Dedifferentiated amniotic fluid mesenchymal stem cell (primary cell): ENCODE data around the gene C20orf141.
A peak's percentile ranks its signal among the peaks of the same experiment; 100 is the strongest.
"Not testable (repeated sequence)": the region's sequence is repeated elsewhere in the genome, so short reads cannot be mapped to it uniquely, and the experiment has no call there.

ENCODE experiments used
- DNase-seq: peaks from one replicate; pipeline ENCODE4 v3.0.0-alpha.2; 2016; ENCODE audit errors: extremely low spot score

C20orf141 gene, protein sequence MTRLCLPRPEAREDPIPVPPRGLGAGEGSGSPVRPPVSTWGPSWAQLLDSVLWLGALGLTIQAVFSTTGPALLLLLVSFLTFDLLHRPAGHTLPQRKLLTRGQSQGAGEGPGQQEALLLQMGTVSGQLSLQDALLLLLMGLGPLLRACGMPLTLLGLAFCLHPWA

DNA sequence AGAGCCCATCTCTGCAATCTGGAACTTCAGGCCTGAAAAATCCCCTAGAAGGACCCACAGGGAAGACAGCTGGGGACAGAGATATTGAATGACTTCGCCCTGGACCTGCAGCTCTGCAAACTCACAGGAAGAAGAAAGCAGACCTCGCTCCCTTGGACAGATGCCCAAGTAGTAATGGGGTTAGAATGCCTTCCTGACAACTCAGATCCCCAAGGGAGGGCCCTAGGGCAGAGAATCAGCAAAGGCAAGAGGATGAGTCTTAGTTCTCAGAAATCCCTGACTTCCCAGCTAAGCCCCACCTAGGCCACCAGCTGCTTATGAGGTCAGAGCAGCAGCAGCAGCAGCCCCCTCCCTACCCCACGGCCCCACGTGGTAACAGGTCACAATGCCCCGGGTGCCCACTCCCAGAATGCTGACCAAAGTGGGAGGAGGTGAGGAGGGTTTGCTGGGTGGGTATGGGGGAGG is at the start of gene C20orf141:
C20orf141 (plus strand) TSS at position 401 of the 465 bp plus-strand sequence. CDS start 198 bp downstream, outside the sequence.
- DNase-seq, result peak; percentile 85

- DNase-seq, result peak; percentile 30
Measured at GRCh38 chr20:2767768-2768631, 46.8 kb upstream of the C20orf141 start.

DNA sequence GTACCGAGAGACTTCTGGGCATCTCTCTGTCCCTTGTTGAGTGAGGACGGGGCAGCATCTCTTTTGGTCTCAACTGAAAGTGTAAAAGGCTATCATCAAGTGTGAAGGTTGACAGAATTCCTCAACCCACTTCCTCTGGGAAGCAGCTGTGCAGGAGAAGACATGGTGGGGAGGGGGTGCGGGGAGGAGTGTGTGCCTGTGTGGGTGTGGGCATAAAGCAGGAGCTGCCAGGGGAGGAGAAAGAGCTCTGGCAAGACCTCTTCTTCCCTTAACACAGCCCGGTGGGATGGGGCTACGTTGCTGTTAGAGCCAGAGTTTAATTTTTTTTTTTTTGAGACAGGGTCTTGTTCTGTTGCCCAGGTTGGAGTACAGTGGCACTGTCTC is 46.2 kb upstream of the C20orf141 start:
- no peak for DNase-seq

- not testable (repeated sequence) for DNase-seq
Measured at GRCh38 chr20:2770091-2770490, 44.7 kb upstream of the C20orf141 start.

- no peak for DNase-seq
Measured at GRCh38 chr20:2771631-2772080, 43.1 kb upstream of the C20orf141 start.

DNA sequence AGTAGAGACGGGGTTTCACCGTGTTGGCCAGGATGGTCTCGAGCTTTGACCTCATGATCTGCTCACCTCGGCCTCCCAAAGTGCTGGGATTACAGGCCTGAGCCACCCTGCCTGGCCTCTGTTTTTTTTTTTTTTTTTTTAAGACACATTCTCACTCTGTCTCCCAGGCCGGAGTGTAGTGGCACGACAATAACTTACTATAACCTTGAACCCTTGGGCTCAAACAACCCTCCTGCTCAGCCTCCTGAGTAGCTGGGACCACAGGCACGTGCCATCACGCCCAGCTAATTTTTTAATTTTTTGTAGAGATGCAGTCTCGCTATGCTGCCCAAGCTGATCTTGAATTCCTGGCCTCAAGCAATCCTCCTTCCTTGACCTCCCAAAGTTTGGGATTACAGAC is 41.0 kb upstream of the C20orf141 start:
- DNase-seq, result no peak

- no peak for DNase-seq
Measured at GRCh38 chr20:2775139-2775538, 39.6 kb upstream of the C20orf141 start.

- no peak for DNase-seq
Measured at GRCh38 chr20:2778602-2779321, 36.0 kb upstream of the C20orf141 start.

GRCh38 chr20:2780948-2781347 is 33.8 kb upstream of the C20orf141 start:
- DNase-seq, result no peak

DNA sequence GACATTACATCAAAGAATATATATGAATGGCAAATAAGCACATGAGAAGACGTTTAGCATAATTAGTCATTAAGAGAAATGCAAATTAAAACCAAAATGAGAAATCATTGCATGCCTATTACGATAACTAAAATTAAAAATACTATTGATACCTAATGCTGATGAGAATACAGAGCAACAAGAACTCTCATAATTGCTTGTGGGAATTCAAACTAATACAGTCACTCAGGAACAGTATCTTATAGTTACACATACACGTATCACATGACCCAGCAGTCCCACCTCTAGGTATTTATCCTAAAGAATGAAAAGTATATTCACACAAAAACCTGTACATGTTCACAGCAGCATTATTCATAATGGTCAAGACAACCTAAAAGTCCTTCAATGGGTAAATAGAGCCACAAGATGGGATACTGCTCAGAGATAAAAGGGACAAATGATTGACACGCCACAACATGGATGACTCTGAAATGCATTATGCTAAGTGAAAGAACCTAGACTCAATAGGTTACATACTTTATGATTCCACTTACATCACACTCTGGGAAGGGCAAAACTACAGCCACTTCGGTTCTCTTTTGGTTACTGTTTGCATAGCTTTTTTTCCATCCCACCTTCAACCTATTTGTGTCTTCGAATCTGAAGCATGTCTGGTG is 30.8 kb upstream of the C20orf141 start:
- no peak for DNase-seq

DNA sequence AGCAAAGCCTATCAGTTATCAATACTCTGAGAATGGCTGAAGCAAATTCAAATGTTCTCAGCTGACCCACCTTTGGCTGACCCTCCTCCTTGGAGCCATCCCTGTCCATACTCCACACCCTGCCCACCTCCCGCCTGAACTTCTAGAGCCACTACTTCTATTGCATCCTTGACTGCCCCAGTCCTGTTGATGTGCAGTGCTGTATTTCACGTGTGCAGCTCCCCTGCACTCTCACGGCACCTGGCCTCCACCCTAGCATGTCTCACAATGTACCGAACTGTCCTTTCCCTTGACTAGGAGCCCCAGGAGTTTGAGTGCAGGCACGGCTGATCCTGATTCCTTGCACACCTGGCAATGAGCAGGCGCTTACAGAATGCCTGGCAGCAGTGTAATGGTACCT is 21.3 kb upstream of the C20orf141 start:
- DNase-seq, result no peak

- DNase-seq, result no peak
Measured at GRCh38 chr20:2794202-2794748, 20.5 kb upstream of the C20orf141 start.

- DNase-seq, result no peak
Measured at GRCh38 chr20:2794866-2795447, 19.8 kb upstream of the C20orf141 start.

DNA sequence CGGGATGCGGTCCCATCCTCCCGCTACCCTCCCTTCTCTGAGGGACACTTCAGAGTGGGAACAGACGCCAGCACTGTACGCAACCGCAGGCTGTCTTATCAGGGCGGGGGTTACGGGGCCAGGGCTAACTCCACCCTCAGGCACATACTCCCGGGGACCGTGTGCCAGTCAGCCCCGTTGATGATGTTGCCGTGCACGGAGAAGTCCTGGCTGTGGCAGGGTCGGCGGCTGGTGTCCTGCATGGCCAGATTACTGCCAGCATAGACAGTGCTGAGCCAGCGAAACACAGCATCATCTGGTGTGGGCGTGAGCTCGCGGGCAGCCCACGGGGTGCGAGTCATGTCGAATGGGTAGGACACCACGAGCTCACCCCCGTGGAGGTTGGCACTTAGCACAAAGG is 19.3 kb upstream of the C20orf141 start:
- no peak for DNase-seq

- DNase-seq, result no peak
Measured at GRCh38 chr20:2796011-2796660, 18.7 kb upstream of the C20orf141 start.

GRCh38 chr20:2797136-2797983 is 17.4 kb upstream of the C20orf141 start:
- DNase-seq, result no peak

DNA sequence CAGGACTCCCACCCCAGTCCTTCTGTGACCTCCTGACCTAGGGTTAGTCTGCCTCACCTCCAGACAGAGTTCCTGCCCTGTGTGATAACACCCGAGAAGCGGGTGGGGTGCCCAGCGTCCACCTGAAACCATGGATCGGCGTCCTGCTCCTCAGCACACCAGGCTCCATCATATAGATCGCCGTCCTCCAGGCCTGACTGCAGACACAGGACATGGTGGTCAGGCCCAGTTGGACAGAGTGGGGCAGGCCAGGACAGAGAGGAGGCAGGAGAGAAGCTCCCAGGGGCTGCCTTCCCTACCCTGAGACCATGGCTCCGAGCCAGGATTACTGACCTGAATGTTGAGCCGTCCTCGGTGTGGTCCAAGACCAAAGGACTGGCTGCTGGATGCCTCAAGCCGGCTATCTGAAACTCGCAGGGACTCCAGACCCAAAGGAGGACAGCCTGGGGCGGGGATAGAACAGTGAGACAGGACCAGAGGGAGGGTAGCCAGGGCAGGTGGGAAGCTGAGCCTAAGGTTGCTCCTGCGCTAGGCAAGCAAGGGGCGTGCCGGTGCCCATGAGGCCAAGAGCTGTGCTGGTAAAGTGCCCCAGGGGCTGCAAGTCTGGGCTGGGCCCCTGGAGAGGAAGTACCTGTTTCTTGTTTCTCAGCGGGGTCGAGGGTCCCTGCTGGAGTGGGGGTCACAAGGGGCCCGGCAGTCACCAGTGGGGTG is 16.5 kb upstream of the C20orf141 start:
- DNase-seq, result no peak

GRCh38 chr20:2798814-2799213 is 16.0 kb upstream of the C20orf141 start:
- DNase-seq, result no peak

GRCh38 chr20:2799271-2799670 is 15.5 kb upstream of the C20orf141 start:
- DNase-seq, result no peak
